NCI-H1105 (cell line): ENCODE results near the gene FIG4.
"Not testable (repeated sequence)": the region's sequence is repeated elsewhere in the genome, so short reads cannot be mapped to it uniquely, and the experiment has no call there.

Experiments
- DNase-seq: peaks from one replicate; lab custom pipeline; 2025; lab: John Stamatoyannopoulos, UW

Gene FIG4

GRCh38 chr6:109760208-109760607, 69.1 kb downstream of the FIG4 start:
- no peak for DNase-seq

- no peak for DNase-seq
Observed at GRCh38 chr6:109762166-109762565, 71.1 kb downstream of the FIG4 start.

- DNase-seq, result no peak
Observed at GRCh38 chr6:109762769-109763441, 71.8 kb downstream of the FIG4 start.

- no peak for DNase-seq
Observed at GRCh38 chr6:109766167-109766566, 75.1 kb downstream of the FIG4 start.

- no peak for DNase-seq
Observed at GRCh38 chr6:109767961-109768360, 76.9 kb downstream of the FIG4 start.

GRCh38 chr6:109768485-109768884, 77.4 kb downstream of the FIG4 start:
- DNase-seq, result no peak

- no peak for DNase-seq
Observed at GRCh38 chr6:109769213-109769612, 78.1 kb downstream of the FIG4 start.

GRCh38 chr6:109770047-109770446, 79.0 kb downstream of the FIG4 start:
- DNase-seq, result no peak

- no peak for DNase-seq
Observed at GRCh38 chr6:109770779-109771178, 79.7 kb downstream of the FIG4 start.

GRCh38 chr6:109771939-109772755, 81.1 kb downstream of the FIG4 start:
- not testable (repeated sequence) for DNase-seq

- DNase-seq, result peak; percentile 83
Observed at GRCh38 chr6:109772883-109773431, 81.9 kb downstream of the FIG4 start.

GRCh38 chr6:109781001-109781400, 89.9 kb downstream of the FIG4 start:
- DNase-seq, result no peak

GRCh38 chr6:109782491-109782999, 91.4 kb downstream of the FIG4 start:
- DNase-seq, result no peak

- no peak for DNase-seq
Observed at GRCh38 chr6:109783250-109783986, 92.3 kb downstream of the FIG4 start.

GRCh38 chr6:109787312-109787711, 96.2 kb downstream of the FIG4 start:
- DNase-seq, result no peak

- no peak for DNase-seq
Observed at GRCh38 chr6:109788687-109789086, 97.6 kb downstream of the FIG4 start.

GRCh38 chr6:109790131-109790530, 99.0 kb downstream of the FIG4 start:
- DNase-seq, result no peak

GRCh38 chr6:109791301-109791700, 100.2 kb downstream of the FIG4 start:
- DNase-seq, result no peak

GRCh38 chr6:109793021-109793420, 101.9 kb downstream of the FIG4 start:
- DNase-seq, result no peak

GRCh38 chr6:109793792-109794191, 102.7 kb downstream of the FIG4 start:
- DNase-seq, result peak; percentile 63

GRCh38 chr6:109794201-109794923, 103.3 kb downstream of the FIG4 start:
- no peak for DNase-seq
